Islet precursor cell (in vitro differentiated cells): ENCODE data around the gene CCNQ.

Source experiments
- DNase-seq: peaks from one replicate; pipeline ENCODE4 v3.0.0-alpha.2; 2018

The CCNQ gene

GRCh38 chrX:153595859-153596857, 2.8 kb downstream of the CCNQ start:
- no peak for DNase-seq

- no peak for DNase-seq
Observed at GRCh38 chrX:153595387-153595786, 3.6 kb downstream of the CCNQ start.

- no peak for DNase-seq
Observed at GRCh38 chrX:153593811-153594500, 5.0 kb downstream of the CCNQ start.

- DNase-seq = no peak
Observed at GRCh38 chrX:153592966-153593688, 5.8 kb downstream of the CCNQ start.

- no peak for DNase-seq
Observed at GRCh38 chrX:153592091-153592833, 6.7 kb downstream of the CCNQ start.

- DNase-seq = no peak
Observed at GRCh38 chrX:153590961-153591956, 7.7 kb downstream of the CCNQ start.

DNA sequence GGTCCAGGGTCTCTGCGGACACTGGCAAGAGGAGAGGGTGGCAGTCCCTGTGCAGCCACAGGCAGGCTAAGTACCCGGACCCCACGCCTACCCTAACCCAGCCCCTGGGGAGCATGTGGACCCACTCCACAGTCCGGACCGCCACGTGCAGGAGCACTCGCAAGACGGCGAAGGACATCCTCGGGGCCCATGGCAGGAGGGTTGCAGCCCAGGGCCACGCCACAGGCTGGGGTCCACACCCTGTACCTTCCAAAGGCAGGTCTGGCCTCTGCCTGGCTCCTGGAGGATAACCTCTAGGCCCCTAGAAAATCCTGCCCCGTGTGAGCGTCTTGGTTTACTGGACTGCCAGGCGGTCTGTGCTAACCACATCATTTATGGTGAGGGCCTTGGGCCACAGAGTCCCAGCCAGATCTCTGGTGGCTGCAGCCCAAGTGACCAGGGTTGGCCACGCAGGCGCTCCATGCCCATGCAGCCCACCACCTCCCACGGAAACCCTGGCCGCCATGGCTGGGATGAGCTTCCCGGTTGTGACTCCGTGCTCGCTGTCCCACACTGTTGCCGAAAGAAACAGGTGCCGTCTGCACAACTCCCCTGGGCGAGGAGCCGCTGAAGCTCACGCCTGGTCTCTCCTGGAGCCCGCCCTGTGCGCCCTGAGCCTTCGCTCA, 10.0 kb downstream of the CCNQ start:
- no peak for DNase-seq

DNA sequence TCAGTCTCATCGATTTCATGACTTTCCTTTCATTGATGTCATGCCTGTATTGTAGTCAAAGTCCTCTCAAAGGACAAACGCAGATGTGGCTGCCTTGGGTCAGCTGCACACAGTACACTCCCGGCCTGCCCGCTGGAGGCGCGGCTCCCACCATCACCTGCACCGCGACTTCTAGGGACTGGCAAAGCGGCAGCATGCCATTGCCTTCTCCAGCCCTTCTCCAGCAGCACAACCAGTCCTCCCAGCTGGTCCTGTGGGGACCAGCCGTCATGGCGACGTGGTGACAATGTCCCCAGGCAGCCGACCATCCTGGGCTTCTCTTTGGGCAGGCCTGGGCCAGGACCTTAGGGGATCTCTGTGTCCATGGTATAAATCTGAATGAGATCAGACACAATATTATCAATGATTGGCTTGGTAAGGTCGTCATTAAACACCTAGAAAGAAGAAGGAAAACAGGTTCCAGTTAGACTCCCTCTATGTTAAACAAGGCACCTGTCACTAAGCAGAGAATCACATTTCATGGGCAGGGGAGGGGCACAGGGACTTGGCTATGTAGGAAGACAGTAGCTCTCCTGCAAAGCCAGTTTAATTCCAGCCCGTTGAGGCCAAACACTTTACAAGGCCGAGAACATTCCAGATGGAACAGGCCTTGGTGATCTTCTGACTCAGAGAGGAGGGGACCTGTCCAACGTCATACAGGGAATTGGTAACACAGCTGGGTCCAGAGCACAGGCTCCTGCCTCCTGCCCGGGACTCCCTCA, 10.7 kb downstream of the CCNQ start:
- no peak for DNase-seq

GRCh38 chrX:153587342-153587741, 11.6 kb downstream of the CCNQ start:
- no peak for DNase-seq

- no peak for DNase-seq
Observed at GRCh38 chrX:153585827-153586226, 13.1 kb downstream of the CCNQ start.

GRCh38 chrX:153583433-153583832, 15.5 kb downstream of the CCNQ start:
- DNase-seq = no peak

GRCh38 chrX:153582896-153583295, 16.0 kb downstream of the CCNQ start:
- DNase-seq = no peak

DNA sequence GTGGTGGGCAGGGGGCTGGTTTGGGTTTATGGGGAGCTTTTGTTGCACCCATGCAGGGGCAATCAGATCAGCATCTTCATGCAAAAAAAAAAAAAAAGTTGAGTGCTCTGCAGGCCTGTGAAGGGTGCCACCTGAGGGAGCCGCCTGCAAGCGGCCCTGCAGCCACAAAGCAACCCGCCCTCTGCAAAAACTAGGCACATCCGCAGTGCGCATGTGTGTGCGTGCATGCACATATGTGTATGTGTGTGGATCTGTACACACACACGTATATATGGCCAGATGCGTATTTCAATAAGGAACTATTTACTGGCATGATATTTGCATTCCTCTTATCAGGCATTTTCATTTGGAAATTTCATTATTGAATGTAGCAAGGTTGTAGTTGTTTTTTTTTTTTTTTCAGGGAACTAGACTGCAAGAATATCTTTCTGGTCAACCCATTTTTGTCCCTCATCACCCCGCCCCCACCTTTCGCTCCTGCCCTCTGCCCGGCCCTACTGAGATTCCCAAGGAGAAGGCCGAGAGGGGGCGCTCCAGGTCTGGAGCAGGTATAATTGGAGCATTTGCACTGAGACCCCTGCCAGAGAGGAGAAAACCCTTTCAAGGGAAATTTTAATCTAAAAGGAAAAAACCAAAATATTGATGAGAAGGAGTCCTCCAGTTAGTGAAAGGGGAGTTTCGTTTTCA, 18.1 kb downstream of the CCNQ start:
- no peak for DNase-seq

GRCh38 chrX:153578889-153579288, 20.1 kb downstream of the CCNQ start:
- no peak for DNase-seq

DNA sequence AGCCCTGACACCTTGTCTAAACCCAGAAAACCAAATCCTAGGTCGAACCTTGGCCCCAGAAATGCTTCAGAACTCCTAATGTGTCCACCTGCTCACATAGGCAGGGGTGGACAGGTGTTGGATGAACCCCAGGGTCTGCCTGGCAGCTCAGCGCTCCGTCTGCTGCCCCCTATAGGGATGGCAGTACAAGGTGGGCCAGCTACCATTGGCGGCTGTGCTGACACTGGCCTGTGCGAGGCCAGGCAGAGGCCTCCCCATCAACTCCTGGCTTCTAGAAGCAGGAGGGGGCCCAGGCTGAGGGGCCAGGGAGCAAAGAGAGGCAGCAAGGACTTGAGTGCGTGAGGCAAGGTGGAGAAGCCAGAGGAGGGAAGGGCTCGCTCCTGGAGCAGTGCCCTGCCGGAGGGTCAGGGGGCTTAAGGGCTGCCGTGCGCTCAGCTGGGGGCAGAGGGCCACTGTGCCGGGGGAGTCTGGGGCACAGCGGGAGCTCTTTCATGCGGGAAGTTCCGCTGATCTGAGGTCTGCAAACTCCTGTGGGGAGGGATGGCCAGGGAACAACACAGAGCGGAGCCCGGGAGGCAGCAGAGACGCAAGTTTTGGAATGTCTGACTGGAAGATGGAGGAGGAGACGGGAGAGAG, 20.6 kb downstream of the CCNQ start:
- no peak for DNase-seq

DNA sequence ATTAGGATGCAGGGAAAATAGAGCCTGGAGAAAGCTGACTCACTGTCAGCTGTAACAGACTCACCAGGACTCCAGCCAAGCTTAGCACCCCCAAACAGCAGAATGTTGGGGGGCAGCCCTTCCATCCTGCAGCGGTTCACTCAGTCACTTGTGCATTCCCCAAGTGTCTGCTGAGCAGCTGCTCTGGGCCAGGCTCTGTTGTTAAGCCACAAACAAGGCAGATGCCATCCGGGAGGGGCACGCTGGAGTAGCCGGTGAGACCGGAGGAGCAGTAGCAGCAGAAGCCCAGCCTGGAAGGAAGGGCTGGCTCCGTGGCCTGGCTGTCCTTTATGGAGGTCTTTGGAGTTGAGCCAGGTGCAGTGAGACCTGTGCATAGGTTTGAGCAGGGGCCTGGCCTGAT, 22.0 kb downstream of the CCNQ start:
- no peak for DNase-seq

GRCh38 chrX:153576239-153576870, 22.6 kb downstream of the CCNQ start:
- no peak for DNase-seq

DNA sequence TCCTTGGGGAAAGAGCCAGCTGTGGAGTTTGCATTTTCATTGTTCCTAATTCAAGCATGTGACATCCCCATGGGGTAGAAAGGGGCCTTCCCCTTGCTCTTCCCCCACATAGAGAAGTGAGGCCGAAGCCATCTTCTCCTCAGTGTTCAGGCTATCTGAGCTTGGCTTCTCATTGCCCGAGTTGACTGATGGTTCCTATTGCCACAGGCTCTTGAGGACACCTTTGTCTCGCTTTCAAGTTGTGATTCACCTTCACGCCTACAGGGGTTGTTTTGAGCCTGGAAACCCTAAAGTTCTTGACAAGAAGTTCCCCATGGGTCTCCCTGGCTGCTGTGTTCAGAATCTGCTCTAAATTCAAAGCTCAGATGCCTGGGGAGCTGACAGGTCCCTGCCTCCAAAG, 25.0 kb downstream of the CCNQ start:
- DNase-seq = no peak
